Measurements from ENCODE around the gene ACTRT3.

Gene ACTRT3

DNA sequence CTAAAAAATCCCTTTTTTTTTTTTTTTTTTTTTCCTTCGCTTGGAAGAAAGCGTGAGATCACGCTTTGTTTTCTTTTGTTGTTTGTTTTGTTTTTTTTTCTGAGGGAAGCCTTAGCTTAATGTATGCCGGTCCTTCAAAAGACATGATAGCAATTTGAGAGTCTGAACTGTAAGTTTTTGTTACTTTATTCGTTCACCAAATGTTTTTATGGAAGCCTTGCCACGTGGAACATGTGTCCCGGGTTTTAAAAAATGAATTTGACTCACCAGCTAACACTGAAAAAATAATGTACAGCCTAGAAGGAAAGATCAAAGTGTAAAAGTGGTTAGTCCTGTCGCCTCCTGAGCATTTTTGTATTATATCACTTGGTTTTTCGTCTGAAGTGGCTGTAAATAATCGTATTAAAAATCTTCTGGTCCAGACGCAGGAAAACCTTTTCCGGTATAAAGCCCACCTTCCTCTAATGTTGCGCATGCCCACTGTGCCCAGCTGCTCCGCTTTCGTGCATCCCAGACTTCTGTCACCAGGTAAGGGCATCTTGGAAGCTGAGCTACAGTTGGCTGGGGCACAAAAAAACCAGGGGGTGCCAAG, 3.0 kb upstream of the ACTRT3 start:
- Histone ChIP-seq H3K4me1 (ENCODE audit: insufficient read depth, low read length) (peaks cover 32% of the 10 kb centered on the region), H3K27ac (ENCODE audit: low read length) (peak overlapping the region; percentile 92), H3K27me3 (ENCODE audit: insufficient read depth, low read length, poor library complexity) (no peaks in the 10 kb centered on the region), H3K4me2 (ENCODE audit: insufficient read depth, low read length) (peak overlapping the region; percentile 78), H2AFZ (ENCODE audit: low read depth, low read length) (peak overlapping the region; percentile 87), H3K36me3 (ENCODE audit: insufficient read depth, low read length) (peaks cover 31% of the 10 kb centered on the region), H3K9ac (ENCODE audit: low read depth, low read length) (peak overlapping the region; percentile 87), H3K4me3 (ENCODE audit: low read depth in 1 of 2, low read length in 2 of 2) (peak overlapping the region; percentile 79 to 80), H3K9me3 (ENCODE audit: insufficient read depth, low read length, severe bottlenecking) (no peaks in the 10 kb centered on the region), H3K79me2 (ENCODE audit: insufficient read depth, low read length) (peaks cover 42% of the 10 kb centered on the region), H4K20me1 (ENCODE audit: insufficient read depth, low read length) (no peaks in the 10 kb centered on the region; the same call in 1 of the 2 replicates)
- TF ChIP-seq EZH2 (IDR thresholded peaks at IDR 0.05; ENCODE audit: borderline replicate concordance, low read depth, low read length, severe bottlenecking), result no peak
- TF ChIP-seq, protein P1, sequence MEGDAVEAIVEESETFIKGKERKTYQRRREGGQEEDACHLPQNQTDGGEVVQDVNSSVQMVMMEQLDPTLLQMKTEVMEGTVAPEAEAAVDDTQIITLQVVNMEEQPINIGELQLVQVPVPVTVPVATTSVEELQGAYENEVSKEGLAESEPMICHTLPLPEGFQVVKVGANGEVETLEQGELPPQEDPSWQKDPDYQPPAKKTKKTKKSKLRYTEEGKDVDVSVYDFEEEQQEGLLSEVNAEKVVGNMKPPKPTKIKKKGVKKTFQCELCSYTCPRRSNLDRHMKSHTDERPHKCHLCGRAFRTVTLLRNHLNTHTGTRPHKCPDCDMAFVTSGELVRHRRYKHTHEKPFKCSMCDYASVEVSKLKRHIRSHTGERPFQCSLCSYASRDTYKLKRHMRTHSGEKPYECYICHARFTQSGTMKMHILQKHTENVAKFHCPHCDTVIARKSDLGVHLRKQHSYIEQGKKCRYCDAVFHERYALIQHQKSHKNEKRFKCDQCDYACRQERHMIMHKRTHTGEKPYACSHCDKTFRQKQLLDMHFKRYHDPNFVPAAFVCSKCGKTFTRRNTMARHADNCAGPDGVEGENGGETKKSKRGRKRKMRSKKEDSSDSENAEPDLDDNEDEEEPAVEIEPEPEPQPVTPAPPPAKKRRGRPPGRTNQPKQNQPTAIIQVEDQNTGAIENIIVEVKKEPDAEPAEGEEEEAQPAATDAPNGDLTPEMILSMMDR (IDR thresholded peaks at IDR 0.05; ENCODE audit: borderline replicate concordance, extremely low read depth, low read length, poor library complexity, severe bottlenecking), result no peak
- ATAC-seq (ENCODE audit: insufficient read depth, low read depth) (peak; percentile 44), DNase-seq (peak; percentile 79)

- Histone ChIP-seq H3K4me3 (ENCODE audit: low read depth in 1 of 2, low read length in 2 of 2) (peak overlapping the region; percentile 79 to 80), H3K79me2 (ENCODE audit: insufficient read depth, low read length) (peaks cover 35% of the 10 kb centered on the region), H4K20me1 (ENCODE audit: insufficient read depth, low read length) (no peaks in the 10 kb centered on the region; the same call in 1 of the 2 replicates), H3K27ac (ENCODE audit: low read length) (peak overlapping the region; percentile 92), H2AFZ (ENCODE audit: low read depth, low read length) (peak overlapping the region; percentile 96), H3K4me2 (ENCODE audit: insufficient read depth, low read length) (peak overlapping the region; percentile 78), H3K4me1 (ENCODE audit: insufficient read depth, low read length) (peaks cover 32% of the 10 kb centered on the region), H3K9me3 (ENCODE audit: insufficient read depth, low read length, severe bottlenecking) (no peaks in the 10 kb centered on the region), H3K9ac (ENCODE audit: low read depth, low read length) (peak overlapping the region; percentile 87), H3K36me3 (ENCODE audit: insufficient read depth, low read length) (peaks cover 24% of the 10 kb centered on the region), H3K27me3 (ENCODE audit: insufficient read depth, low read length, poor library complexity) (no peaks in the 10 kb centered on the region)
- DNase-seq (peak; percentile 77), ATAC-seq (ENCODE audit: insufficient read depth, low read depth) (peak; percentile 17; the same call in 2 of the 3 replicates)
- TF ChIP-seq, protein P1 (IDR thresholded peaks at IDR 0.05; ENCODE audit: borderline replicate concordance, extremely low read depth, low read length, poor library complexity, severe bottlenecking), result no peak
- no peak for TF ChIP-seq EZH2 (IDR thresholded peaks at IDR 0.05; ENCODE audit: borderline replicate concordance, low read depth, low read length, severe bottlenecking)
Measured at GRCh38 chr3:169771497-169772304, 2.3 kb upstream of the ACTRT3 start.

DNA sequence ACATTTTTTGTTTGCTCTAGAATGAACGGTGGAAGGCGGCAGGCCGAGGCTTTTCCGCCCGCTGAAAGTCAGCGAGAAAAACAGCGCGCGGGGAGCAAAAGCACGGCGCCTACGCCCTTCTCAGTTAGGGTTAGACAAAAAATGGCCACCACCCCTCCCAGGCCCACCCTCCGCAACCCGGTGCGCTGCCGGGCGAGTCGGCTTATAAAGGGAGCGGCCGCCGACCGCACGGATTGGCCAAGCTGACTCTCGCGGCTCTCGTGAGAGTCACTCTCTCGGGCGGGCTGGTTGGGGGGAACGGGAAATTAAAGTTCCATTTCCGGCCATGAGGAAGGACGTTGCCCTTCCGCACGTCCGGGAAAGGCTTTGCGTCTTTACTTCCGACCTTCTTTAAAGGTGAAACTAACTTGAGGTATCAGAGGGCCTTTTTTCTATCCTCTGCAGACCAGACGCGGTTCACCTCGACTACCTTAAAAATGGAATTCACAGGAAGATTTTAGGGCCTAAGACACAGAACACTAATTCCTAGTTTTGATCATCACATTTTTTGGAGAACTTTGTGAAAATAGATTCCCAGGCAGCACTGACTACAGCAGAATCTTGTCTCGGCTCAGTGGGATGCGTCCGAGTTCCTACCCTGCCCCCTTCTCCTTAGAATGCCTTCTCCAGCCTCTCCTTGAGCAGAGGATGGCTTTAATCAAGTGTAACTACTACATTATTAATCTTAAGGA, 4.3 kb downstream of the ACTRT3 start, which contains the start of gene TERC:
TERC (minus strand) TSS at position 179 of the 731 bp plus-strand sequence.
- peak; percentile 93 for DNase-seq
- peak within 1 kb of the TSS; percentile 94 for H3K27ac ChIP-seq (ENCODE audit: low read length)
- H3K4me1 ChIP-seq (ENCODE audit: insufficient read depth, low read length), result peaks cover 31% of the 10 kb centered on the region
- H3K4me2 ChIP-seq (ENCODE audit: insufficient read depth, low read length), result peak within 1 kb of the TSS; percentile 87
- peak within 1 kb of the TSS; percentile 73 to 91 for H3K4me3 ChIP-seq (ENCODE audit: low read depth in 1 of 2, low read length in 2 of 2)
- no peaks in the 10 kb centered on the region for H4K20me1 ChIP-seq (ENCODE audit: insufficient read depth, low read length)
- no peaks in the 10 kb centered on the region for H3K27me3 ChIP-seq (ENCODE audit: insufficient read depth, low read length, poor library complexity)
- no peaks in the 10 kb centered on the region for H3K36me3 ChIP-seq (ENCODE audit: insufficient read depth, low read length)
- peak within 1 kb of the TSS; percentile 97 for H2AFZ ChIP-seq (ENCODE audit: low read depth, low read length)
- no peaks in the 10 kb centered on the region for H3K9me3 ChIP-seq (ENCODE audit: insufficient read depth, low read length, severe bottlenecking)
- H3K79me2 ChIP-seq (ENCODE audit: insufficient read depth, low read length), result no peaks in the 10 kb centered on the region
- ATAC-seq (ENCODE audit: insufficient read depth, low read depth), result peak; percentile 87
- TF ChIP-seq EZH2 (IDR thresholded peaks at IDR 0.05; ENCODE audit: borderline replicate concordance, low read depth, low read length, severe bottlenecking), result no peak
- TF ChIP-seq, protein P1 (IDR thresholded peaks at IDR 0.05; ENCODE audit: borderline replicate concordance, extremely low read depth, low read length, poor library complexity, severe bottlenecking), result no peak
- H3K9ac ChIP-seq (ENCODE audit: low read depth, low read length), result peak within 1 kb of the TSS; percentile 86

All from DND-41 (cell line).